T47D (cell line): Measurements from ENCODE around the gene METTL25B.
"Not testable (repeated sequence)": the region's sequence is repeated elsewhere in the genome, so short reads cannot be mapped to it uniquely, and the experiment has no call there.

Experiments
- DNase-seq, 2 experiments: peaks; one replicate each; pipeline versions ENCODE4 v3.0.0 to v3.0.0-alpha.2; 2011 to 2012; ENCODE audit warnings: low read depth in 1 of 2, low spot score in 1 of 2
- JUND ChIP-seq: IDR thresholded peaks from 2 replicates; pipeline ENCODE4 v1.6.1; 2012; ENCODE audit warnings: low read depth
- in situ Hi-C: cut with HindIII; loops from 2 replicates; pipeline ENCODE4 v1.10.0; 2016; ENCODE audit warnings: low sequenced_read_pairs, low pct_unique_long_range_greater_than_20kb

METTL25B gene

GRCh38 chr1:156749419-156750118 is 21.3 kb downstream of the METTL25B start:
- TF ChIP-seq JUND = no peak
- no peak for DNase-seq
- in situ Hi-C loops = no loop called here

- in situ Hi-C loops = no loop called here
- peak; percentile 64 to 78 for DNase-seq
- no peak for TF ChIP-seq JUND
Observed at GRCh38 chr1:156750191-156750672, 22.0 kb downstream of the METTL25B start.

DNA sequence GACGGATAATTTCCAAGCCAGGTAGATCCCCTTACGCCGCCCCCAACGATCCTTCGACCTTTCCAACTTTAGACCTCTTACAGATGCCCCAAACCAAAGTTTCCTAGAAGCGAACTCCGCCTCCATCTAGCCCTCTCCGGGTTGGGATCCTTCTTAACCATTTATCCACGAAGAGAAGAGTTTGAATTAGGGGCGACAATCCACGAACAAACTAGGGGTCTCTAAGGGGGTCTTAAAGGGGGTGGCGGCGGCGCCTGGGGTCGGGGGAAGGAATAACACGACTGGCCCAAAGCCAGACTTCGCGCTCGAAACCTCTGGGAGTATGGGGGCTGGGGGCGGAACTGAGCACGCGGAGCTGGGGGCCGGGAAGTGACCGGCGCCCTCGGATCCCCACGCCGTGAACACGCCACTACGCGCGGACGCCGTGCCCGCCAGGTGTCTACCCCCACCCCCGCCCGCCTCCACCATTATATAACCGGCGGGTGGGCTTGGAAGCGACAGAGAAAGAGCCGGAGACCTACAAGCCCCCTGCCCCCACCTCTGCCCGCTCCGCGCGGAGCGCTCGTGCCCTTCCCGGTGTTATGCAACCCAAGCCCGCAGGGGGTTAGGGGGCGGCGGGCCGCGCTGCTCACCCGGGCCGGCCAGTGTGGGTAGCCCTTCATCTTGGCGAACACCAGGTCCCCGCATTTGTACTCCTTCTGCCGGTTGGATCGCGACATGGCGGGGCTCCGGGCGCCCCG is 22.6 kb downstream of the METTL25B start:
- in situ Hi-C loops = no loop called here
- TF ChIP-seq JUND = no peak
- DNase-seq = peak in 1 of 2 experiments; percentile 61

DNA sequence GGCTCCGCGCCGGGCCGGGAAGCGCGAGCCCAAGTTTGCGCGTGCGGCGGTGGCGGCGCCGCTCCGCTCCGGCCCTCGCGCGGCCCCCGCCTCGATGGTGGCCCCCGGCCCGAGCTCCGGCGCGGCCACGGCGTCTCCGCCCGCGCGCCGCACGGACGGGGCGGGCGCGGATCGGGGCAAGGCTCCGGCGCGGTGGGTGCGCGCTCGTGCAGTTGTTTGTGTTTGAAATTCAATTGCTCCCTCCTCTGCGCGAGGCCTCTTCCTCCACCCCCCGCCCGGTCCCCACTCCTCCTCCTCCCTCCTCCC is 23.1 kb downstream of the METTL25B start, which contains the start of gene HDGF:
Gene HDGF (minus strand): TSS at position 225 of the 306 bp plus-strand sequence. CDS start 246 bp downstream, outside the sequence.
- in situ Hi-C loops = no loop called here
- no peak for DNase-seq

GRCh38 chr1:156751757-156752481 is 23.6 kb downstream of the METTL25B start:
- TF ChIP-seq JUND = no peak
- in situ Hi-C loops = no loop called here
- DNase-seq = peak; percentile 90 to 99

More for the DNA sequence above, 23.1 kb downstream of the METTL25B start, which contains the start of gene HDGF:
- TF ChIP-seq JUND = no peak

- in situ Hi-C loops = no loop called here
- peak in 1 of 2 experiments; percentile 53 for DNase-seq
- TF ChIP-seq JUND = no peak
Observed at GRCh38 chr1:156752843-156753482, 24.7 kb downstream of the METTL25B start.

GRCh38 chr1:156754219-156754618 is 25.9 kb downstream of the METTL25B start:
- TF ChIP-seq JUND = no peak
- DNase-seq = no peak
- in situ Hi-C loops = no loop called here

- in situ Hi-C loops = no loop called here
- no peak for TF ChIP-seq JUND
- no peak for DNase-seq
Observed at GRCh38 chr1:156755527-156755950, 27.3 kb downstream of the METTL25B start.

DNA sequence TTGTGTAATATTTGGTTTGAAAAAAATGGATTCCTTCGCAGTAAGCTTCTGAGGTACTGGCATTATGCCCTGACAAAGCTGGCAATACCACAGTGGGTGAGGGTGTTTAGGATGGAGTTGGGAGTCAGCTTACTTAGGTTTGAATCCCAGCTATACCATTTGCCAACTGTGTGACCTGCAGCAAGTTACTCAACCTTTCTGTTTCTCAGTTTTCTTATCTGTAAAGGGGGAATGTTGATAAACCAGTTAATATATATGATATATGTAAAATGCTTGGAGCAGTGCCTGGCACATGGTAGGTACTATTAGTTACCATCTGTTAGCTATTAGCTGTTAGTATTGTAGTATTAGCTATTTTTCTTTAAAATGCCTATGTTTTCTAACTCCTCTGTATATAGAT is 28.1 kb downstream of the METTL25B start:
- DNase-seq = no peak
- in situ Hi-C loops = no loop called here
- TF ChIP-seq JUND = no peak

DNA sequence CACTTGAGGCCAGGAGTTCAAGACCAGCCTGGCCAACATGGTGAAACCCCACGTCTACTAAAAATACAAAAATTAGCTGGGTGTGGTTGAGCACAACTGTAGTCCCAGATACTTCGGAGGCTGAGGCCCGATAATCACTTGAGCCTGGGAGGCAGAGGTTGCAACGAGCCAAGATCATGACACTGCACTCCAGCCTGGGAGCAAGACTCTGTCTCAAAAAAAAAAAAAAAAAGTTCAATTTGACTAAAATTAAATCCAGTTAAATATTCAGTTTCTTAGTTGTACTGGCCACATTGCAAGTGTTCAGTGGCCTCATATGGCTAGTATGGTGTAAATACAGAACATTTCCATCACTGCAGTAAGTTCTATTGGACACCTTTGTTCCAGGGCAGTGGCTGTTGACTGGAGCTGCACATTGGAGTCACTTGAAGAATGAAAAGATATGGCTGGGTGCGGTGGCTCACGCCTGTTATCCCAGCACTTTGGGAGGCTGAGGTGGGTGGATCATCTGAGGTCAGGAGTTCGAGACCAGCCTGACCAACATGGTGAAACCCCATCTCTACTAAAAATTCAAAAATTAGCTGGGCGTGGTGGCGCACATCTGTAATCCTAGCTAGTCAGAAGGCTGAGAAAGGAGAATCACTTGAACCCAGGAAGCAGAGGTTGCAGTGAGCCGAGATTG is 29.4 kb downstream of the METTL25B start:
- in situ Hi-C loops, DNase-seq: not testable (repeated sequence)

GRCh38 chr1:156760092-156760795 is 32.0 kb downstream of the METTL25B start:
- no peak for DNase-seq
- in situ Hi-C loops = no loop called here
- no peak for TF ChIP-seq JUND
